Activated CD4-positive, alpha-beta memory T cell treated with anti-CD3 and anti-CD28 coated beads, Interleukin-2, amount 10 ng/mL, durations not matched to agents 7 days and 5 days (primary cell): ENCODE results near the gene CSF1. TPM values are rescaled to one million over a fixed set of nuclear protein-coding genes. Genes with fewer than 3 reads are reported as not detected.

Source experiments
- CTCF ChIA-PET: fragments of 350-600 bp; sonication (Branson Sonifier 250); formaldehyde crosslinking; loops from one replicate; lab custom pipeline; 2021; ENCODE audit warnings: antibody characterized with exemption, inconsistent platforms; lab: Charles Lee
- POLR2A ChIA-PET: fragments of 350-600 bp; sonication (Branson Sonifier 250); formaldehyde crosslinking; loops from one replicate; lab custom pipeline; 2021; ENCODE audit warnings: antibody characterized with exemption; lab: Charles Lee
- DNase-seq: peaks from one replicate; pipeline ENCODE4 v3.0.0-alpha.2; 2020
- H3K27ac Mint-ChIP-seq: one replicate; pipeline ENCODE4 v1.8.0; 2021; ENCODE audit warnings: mild to moderate bottlenecking, mixed read lengths
- H3K27me3 Mint-ChIP-seq: one replicate; pipeline ENCODE4 v1.8.0; 2021; ENCODE audit warnings: mixed read lengths
- H3K36me3 Mint-ChIP-seq: one replicate; pipeline ENCODE4 v1.8.0; 2021; ENCODE audit warnings: low read depth, mixed read lengths
- H3K4me1 Mint-ChIP-seq: one replicate; pipeline ENCODE4 v1.8.0; 2021; ENCODE audit warnings: mixed read lengths
- H3K4me3 Mint-ChIP-seq: one replicate; pipeline ENCODE4 v1.8.0; 2021; ENCODE audit warnings: mild to moderate bottlenecking, mixed read lengths
- H3K9me3 Mint-ChIP-seq: one replicate; pipeline ENCODE4 v1.8.0; 2021; ENCODE audit warnings: mixed read lengths
- total RNA-seq, 2 experiments: library from RNA; stranded (reverse); gene quantifications; one replicate each; pipeline ENCODE4 v1.2.3, GENCODE V29; 2021

The CSF1 gene
- total RNA-seq, 2 experiments from 2014 or later, result 89.4 to 94.2 TPM

DNA sequence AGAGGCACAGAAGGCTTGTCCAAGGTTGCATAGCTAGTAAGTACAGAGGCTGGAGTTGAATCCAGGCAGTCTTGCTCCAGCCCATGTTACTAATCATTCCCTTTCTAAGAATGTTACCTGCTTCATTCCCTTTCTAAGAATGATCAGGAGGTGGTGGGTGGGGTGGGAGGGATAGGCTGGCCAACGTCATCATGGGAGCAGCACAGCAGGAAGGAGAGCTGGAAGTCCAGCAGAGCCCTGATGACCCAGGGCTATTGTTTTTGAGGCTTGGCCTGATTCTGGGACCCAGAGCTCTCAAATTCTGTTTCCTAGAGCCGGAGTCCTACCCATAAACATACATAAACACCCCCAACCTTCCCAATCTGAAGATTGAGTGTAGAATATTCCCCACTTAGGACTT is 11.8 kb upstream of the CSF1 start:
- ChIA-PET CTCF (no interaction called here), POLR2A (no interaction called here)
- peaks cover 17% of the 10 kb centered on the region for H3K4me1 Mint-ChIP-seq
- no peaks in the 10 kb centered on the region for H3K27me3 Mint-ChIP-seq
- H3K4me3 Mint-ChIP-seq, result no peak overlapping the region
- peaks cover 3% of the 10 kb centered on the region for H3K36me3 Mint-ChIP-seq
- no peak for DNase-seq
- H3K27ac Mint-ChIP-seq, result no peak overlapping the region
- no peaks in the 10 kb centered on the region for H3K9me3 Mint-ChIP-seq

DNA sequence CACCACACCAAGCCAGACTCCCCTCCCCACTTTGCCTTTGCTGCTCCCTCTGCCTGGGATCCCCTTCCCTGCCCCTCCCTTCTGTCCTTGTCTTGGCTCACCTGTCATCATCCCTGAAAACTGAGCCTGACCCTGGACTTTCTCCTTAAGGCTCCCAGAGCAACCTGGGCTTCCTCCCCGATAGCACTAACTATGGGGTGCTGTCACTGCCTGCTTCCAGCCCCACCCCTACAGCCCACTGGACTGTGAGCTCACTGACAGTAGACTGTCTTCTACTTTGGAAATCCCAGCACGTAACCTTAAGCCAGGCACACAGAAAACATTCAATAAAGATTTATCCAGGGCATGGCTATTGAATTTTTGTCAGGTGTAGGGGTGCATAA is 9.5 kb upstream of the CSF1 start:
- no peak for DNase-seq
- Mint-ChIP-seq H3K27me3 (no peaks in the 10 kb centered on the region), H3K9me3 (no peaks in the 10 kb centered on the region), H3K36me3 (peaks cover 3% of the 10 kb centered on the region), H3K4me1 (peaks cover 29% of the 10 kb centered on the region), H3K27ac (no peak overlapping the region), H3K4me3 (no peak overlapping the region)
- POLR2A ChIA-PET, result interaction anchor here (1.1 kb wide), 1 partner anchor 11 kb away, joined by 5 read pairs; no protein-coding TSS in a partner anchor
- CTCF ChIA-PET, result no interaction called here

DNA sequence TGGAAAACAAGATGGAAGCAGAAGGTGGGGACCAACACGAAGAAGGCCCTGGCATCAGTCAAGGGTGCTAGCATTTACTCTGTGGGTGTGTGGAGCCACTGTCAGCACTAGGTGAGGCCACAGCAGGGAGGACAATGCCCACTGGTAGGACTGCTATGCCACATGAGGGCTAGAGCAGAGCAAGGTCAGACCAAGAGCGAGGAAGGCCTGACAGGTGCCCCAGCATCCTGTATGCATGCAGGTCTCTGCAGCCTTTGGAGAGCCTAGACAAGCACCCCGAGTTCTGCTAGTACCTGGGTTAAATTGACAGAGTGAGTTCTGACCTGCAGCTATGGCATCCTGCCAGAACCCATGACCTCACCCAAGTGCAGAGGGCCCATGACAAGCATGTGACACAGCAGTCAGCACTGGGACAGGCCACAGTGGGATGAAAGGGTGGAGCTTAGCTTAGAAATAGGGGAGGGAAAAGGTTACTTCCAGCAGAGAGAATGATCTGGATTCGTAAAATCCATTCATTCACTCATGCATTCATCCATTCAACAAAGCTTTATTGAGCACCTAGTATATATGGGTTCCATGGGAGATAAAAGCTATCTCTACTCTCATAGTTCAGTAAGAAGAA is 9.0 kb upstream of the CSF1 start:
- H3K27me3 Mint-ChIP-seq, result no peaks in the 10 kb centered on the region
- no peak overlapping the region for H3K27ac Mint-ChIP-seq
- peaks cover 3% of the 10 kb centered on the region for H3K36me3 Mint-ChIP-seq
- no peaks in the 10 kb centered on the region for H3K9me3 Mint-ChIP-seq
- H3K4me1 Mint-ChIP-seq, result peaks cover 34% of the 10 kb centered on the region
- ChIA-PET CTCF (no interaction called here), POLR2A (interaction anchor here (1.1 to 8.0 kb wide), 2 partner anchors 10 to 99 kb away, joined by 5 to 62 read pairs; no protein-coding TSS in a partner anchor)
- peak; percentile 37 for DNase-seq
- H3K4me3 Mint-ChIP-seq, result no peak overlapping the region

DNA sequence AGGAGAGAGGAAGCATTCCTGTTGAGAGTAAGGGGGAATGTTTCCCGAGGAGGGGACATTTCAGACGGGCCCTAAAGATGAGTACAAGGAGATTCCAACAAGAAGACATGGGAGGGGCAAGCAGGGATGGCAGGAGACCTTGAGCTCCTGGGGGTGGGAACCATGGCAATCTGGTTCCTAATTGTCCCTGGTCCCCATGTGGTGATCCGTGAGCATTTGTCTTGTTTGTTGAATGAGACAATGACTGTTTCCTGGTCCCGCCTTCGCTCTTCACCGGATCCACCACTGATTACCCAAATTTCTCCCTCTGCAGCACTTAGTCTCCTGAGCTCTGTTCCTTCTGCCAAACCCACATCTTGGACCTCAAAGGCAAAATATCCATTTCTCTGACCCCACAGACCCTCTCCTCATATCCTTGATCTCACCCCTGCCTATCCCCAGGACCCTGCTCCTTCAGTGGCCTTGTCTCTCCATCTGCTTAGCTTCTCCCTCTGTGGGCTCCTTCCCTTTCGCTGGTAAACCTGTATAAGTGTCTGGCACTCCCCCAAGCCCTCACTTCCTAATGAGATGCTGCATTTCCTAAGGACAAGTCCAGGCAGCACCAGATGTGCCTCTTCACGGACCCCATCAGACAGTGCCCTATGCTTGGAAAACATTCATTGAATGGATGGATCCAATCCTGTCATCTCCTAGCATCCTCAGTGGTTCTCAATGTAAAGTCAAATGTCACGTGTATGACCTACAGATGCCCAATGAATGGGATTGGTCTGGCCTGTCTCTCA is 8.3 kb upstream of the CSF1 start:
- ChIA-PET CTCF (interaction anchor here (2.0 to 3.3 kb wide), 2 partner anchors 82 to 112 kb away, joined by 13 read pairs; partner anchors contain the start of gene AHCYL1), POLR2A (interaction anchor here (0.7 to 8.0 kb wide), 3 partner anchors 10 to 99 kb away, joined by 3 to 62 read pairs (median 5); no protein-coding TSS in a partner anchor)
- H3K4me3 Mint-ChIP-seq, result no peak overlapping the region
- H3K27ac Mint-ChIP-seq, result no peak overlapping the region
- peaks cover 39% of the 10 kb centered on the region for H3K4me1 Mint-ChIP-seq
- peaks cover 3% of the 10 kb centered on the region for H3K36me3 Mint-ChIP-seq
- H3K27me3 Mint-ChIP-seq, result no peaks in the 10 kb centered on the region
- no peak for DNase-seq
- no peaks in the 10 kb centered on the region for H3K9me3 Mint-ChIP-seq

DNA sequence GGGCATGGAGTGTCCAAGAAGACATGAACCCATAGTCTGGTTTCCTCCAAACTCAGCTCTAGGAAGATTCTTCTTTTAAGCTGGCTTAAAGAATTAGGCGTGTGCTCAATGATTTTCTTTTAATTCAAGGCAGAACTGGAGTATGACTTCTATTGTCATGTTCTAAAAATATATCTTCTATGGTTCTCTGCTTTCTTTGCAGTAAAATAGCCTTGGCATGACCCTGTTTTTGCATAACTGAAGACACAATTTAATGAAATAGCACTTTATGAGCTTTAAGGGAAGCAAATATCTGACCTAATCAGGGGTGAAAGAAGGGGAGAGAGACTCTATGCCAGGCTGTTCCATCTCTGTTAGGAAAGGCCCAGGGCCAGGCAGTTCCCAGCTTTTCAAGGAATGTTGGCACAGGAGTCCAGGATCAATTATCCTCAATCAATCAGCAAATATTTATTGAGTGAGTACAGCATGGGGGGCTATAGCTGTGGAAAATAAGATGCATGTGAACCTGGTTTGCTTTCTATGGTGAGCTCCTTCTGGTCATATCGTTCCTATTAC is 7.2 kb upstream of the CSF1 start:
- Mint-ChIP-seq H3K9me3 (no peaks in the 10 kb centered on the region), H3K27me3 (no peaks in the 10 kb centered on the region), H3K27ac (peak overlapping the region; percentile 5), H3K36me3 (peaks cover 3% of the 10 kb centered on the region), H3K4me3 (no peak overlapping the region), H3K4me1 (peaks cover 48% of the 10 kb centered on the region)
- no peak for DNase-seq
- POLR2A ChIA-PET, result interaction anchor here (0.7 to 8.0 kb wide), 5 partner anchors 8 to 354 kb away, joined by 3 to 62 read pairs (median 3); partner anchors contain the start of genes CSF1 and GNAI3
- CTCF ChIA-PET, result interaction anchor here (2.0 to 3.3 kb wide), 2 partner anchors 81 to 113 kb away, joined by 13 read pairs; partner anchors contain the start of gene AHCYL1

DNA sequence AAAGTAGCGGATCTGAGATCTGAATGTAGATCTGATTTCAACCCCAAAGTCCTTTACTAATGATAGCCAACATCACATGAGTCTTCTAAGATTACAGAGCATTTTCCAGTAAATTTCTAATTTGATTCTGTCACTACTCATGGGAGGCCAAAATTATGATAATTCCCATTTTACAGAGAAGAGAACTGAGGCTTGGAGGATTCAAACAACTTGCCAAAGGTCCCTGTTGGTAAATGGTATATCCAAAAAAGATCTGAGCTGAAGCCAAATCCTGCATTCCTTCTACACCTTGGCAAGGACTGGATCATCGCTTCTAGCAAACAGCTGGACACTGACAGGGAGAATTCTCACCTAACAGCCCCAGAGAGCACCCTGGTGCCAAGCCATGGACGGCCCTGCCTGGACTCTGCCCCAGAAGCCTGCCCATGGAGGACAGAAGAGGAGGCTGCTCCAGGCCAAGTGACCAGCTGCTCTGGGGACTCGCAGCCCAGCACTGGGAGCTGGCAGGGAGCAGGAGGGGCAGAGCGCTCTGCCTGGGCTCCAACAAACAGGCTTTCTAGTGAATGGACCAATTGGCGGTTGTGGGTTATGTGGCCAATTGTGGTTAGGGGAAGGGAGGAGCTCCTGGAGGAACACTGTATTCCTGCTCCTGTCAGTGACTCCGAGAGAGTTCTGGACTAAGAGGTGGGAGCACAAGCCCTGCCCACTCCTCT is 6.4 kb upstream of the CSF1 start:
- H3K4me1 Mint-ChIP-seq, result peaks cover 56% of the 10 kb centered on the region
- POLR2A ChIA-PET, result interaction anchor here (0.9 to 8.0 kb wide), 5 partner anchors 7 to 355 kb away, joined by 3 to 62 read pairs (median 4); partner anchors contain the start of genes CSF1 and GNAI3
- peak overlapping the region; percentile 5 for H3K27ac Mint-ChIP-seq

DNA sequence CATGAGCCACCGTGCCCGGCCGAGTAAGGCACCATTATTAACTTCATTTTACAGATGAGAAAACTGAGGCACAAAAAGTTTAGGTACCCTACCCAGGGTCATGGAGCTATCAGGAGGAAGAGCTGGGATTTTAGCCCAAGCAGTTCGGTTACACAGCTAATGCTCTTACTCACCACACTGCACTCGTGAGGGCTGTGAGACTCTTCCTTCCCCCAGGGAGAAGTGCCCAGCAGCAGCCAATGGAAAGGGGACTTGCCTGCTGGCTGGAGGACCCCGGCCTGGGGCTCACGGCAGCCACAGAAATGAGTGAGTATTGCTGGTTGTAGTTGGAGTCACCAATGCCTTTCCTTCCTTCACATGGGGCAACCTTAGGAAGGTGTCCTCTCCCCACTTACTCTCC is 5.2 kb upstream of the CSF1 start:
- H3K27ac Mint-ChIP-seq, result peak overlapping the region; percentile 95
- CTCF ChIA-PET, result interaction anchor here (3.3 to 4.6 kb wide), 2 partner anchors 79 to 115 kb away, joined by 13 to 27 read pairs; partner anchors contain the start of gene AHCYL1
- H3K36me3 Mint-ChIP-seq, result peaks cover 3% of the 10 kb centered on the region
- H3K4me3 Mint-ChIP-seq, result no peak overlapping the region
- no peaks in the 10 kb centered on the region for H3K27me3 Mint-ChIP-seq
- H3K4me1 Mint-ChIP-seq, result peaks cover 68% of the 10 kb centered on the region
- POLR2A ChIA-PET, result interaction anchor here (1.3 to 8.0 kb wide), 3 partner anchors 9 to 102 kb away, joined by 3 to 62 read pairs (median 15); no protein-coding TSS in a partner anchor
- no peak for DNase-seq
- H3K9me3 Mint-ChIP-seq, result no peaks in the 10 kb centered on the region

More for the DNA sequence above, 6.4 kb upstream of the CSF1 start:
- CTCF ChIA-PET, result interaction anchor here (2.0 to 4.6 kb wide), 3 partner anchors 80 to 113 kb away, joined by 13 to 27 read pairs (median 13); partner anchors contain the start of gene AHCYL1
- no peaks in the 10 kb centered on the region for H3K9me3 Mint-ChIP-seq
- DNase-seq, result no peak
- H3K27me3 Mint-ChIP-seq, result no peaks in the 10 kb centered on the region
- H3K36me3 Mint-ChIP-seq, result peaks cover 3% of the 10 kb centered on the region
- no peak overlapping the region for H3K4me3 Mint-ChIP-seq

DNA sequence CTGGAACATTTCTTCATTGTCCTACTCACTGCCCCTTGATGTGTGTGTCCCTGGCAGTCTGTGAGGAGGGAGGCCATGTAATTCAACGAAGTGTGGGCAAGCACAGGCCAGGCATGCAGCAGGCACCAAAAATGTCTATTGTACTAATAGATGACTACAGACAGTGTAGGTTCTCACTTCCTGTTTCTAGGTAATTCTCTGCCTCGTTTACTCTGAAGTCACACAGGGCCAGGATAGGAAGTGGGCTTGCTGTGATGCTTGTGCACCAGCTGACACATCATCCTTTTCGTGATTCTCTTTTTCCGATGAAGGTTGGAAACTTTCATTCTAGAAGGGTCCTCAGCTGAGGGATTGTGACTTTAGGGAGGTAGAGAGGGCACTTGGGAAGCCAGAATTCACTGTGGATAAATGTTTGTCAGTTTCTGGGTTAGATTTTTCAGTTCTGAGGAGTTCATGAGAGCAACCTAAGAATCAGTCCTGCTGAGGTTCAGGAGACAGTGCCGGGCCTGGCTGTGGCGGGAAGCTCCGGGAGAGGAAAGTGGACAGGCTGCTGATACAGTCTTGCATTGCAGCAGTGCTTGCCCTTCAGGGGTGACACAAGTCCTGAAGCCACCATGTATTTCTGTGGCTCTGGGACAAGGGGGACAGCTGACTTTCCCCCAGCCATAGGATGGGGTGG is 4.3 kb upstream of the CSF1 start:
- POLR2A ChIA-PET, result interaction anchor here (0.9 to 8.0 kb wide), 15 partner anchors 8 to 131 kb away, joined by 3 to 62 read pairs (median 4); partner anchors contain the start of gene AHCYL1
- peaks cover 63% of the 10 kb centered on the region for H3K4me1 Mint-ChIP-seq
- DNase-seq, result peak; percentile 74
- CTCF ChIA-PET, result interaction anchor here (0.9 to 4.6 kb wide), 4 partner anchors 78 to 118 kb away, joined by 3 to 27 read pairs (median 4); partner anchors contain the start of gene AHCYL1
- H3K36me3 Mint-ChIP-seq, result peaks cover 3% of the 10 kb centered on the region
- no peaks in the 10 kb centered on the region for H3K9me3 Mint-ChIP-seq
- H3K4me3 Mint-ChIP-seq, result peak overlapping the region; percentile 65
- no peaks in the 10 kb centered on the region for H3K27me3 Mint-ChIP-seq
- peak overlapping the region; percentile 95 for H3K27ac Mint-ChIP-seq

DNA sequence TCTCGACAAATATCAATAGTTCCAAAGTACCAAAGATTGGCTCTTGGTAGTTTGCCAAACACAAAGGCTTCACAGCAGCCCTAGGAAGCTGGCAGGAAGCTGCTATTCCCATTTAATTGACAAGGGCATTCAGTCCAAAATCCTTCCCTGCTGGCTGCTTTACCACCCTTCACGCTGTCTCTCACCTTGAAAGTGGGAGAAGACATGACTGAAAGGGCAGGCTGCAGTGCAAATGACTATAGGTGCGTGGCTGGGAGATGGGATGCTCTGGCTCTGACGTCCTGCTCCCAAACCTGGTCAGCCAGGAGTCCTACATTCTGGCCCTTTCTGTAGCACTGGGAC is 3.8 kb upstream of the CSF1 start:
- ChIA-PET POLR2A (interaction anchor here (0.9 to 8.0 kb wide), 14 partner anchors 9 to 132 kb away, joined by 3 to 62 read pairs (median 4); partner anchors contain the start of gene AHCYL1), CTCF (interaction anchor here (0.9 to 4.6 kb wide), 4 partner anchors 77 to 119 kb away, joined by 3 to 27 read pairs (median 4); partner anchors contain the start of gene AHCYL1)
- DNase-seq, result no peak
- Mint-ChIP-seq H3K27ac (peak overlapping the region; percentile 95), H3K27me3 (no peaks in the 10 kb centered on the region), H3K4me1 (peaks cover 61% of the 10 kb centered on the region), H3K36me3 (peaks cover 6% of the 10 kb centered on the region), H3K9me3 (no peaks in the 10 kb centered on the region), H3K4me3 (no peak overlapping the region)

DNA sequence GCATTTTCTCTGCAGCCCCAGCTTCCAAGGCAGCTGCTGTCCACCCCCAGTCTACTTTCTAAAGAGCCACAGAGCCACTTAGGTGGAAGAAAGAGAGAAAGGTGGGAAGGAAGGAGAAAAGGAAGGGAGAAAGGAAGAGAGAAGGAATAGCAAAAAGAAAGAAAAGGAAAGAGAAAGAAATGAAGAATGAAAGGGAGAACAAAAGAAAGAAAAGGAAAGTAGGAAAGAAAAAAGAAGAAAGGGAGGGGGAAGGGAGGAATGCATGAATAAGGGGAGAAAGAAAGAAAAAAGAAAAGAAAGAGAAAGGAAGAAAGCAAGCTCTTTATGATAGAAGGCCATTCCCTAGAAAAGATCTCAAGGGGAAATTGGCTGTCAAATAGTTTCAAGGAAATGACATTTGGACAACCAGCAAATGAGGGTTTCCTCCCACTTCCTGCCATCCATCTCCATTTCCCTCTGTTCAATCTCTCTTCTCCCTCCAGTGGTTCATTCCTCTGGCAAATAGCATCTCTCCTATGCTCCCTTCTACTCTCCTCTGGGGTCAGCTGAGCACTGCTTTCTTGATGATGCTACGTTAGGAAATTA is 3.4 kb upstream of the CSF1 start:
- no peak overlapping the region for H3K4me3 Mint-ChIP-seq
- H3K9me3 Mint-ChIP-seq, result no peaks in the 10 kb centered on the region
- H3K27me3 Mint-ChIP-seq, result no peaks in the 10 kb centered on the region

DNA sequence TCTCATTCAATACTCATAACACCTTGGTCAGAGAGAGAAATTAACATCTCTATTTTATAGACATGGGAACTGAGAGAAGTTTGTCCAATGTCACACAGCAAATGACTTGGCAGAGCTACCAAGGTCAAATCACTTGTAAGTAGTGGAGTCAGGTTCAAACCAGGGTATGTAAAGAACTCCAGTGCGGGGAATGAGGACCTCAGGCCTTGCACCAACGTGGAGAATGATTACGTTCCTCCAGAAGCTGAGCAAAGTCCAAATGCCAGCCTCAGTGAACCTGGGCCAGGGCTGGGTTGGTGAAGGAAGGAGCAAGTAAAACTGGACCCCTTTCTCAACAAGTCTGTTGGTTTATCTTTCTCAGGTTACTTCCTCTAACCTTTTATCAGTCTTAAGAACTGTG is 1.8 kb upstream of the CSF1 start:
- DNase-seq, result no peak
- Mint-ChIP-seq H3K4me1 (peaks cover 77% of the 10 kb centered on the region), H3K36me3 (peaks cover 22% of the 10 kb centered on the region), H3K9me3 (no peaks in the 10 kb centered on the region), H3K27me3 (no peaks in the 10 kb centered on the region), H3K4me3 (no peak overlapping the region), H3K27ac (peak overlapping the region; percentile 93)
- CTCF ChIA-PET, result interaction anchor here (1.2 to 4.6 kb wide), 2 partner anchors 75 to 118 kb away, joined by 4 to 27 read pairs; partner anchors contain the start of gene AHCYL1
- POLR2A ChIA-PET, result interaction anchor here (0.6 to 8.0 kb wide), 7 partner anchors 12 to 288 kb away, joined by 3 to 62 read pairs (median 5); no protein-coding TSS in a partner anchor

More for the DNA sequence above, 3.4 kb upstream of the CSF1 start:
- ChIA-PET CTCF (interaction anchor here (1.1 to 4.6 kb wide), 4 partner anchors 77 to 119 kb away, joined by 3 to 27 read pairs (median 4); partner anchors contain the start of gene AHCYL1), POLR2A (interaction anchor here (1.0 to 8.0 kb wide), 11 partner anchors 9 to 359 kb away, joined by 3 to 62 read pairs (median 4); partner anchors contain the start of genes AHCYL1 and GNAI3)
- peaks cover 10% of the 10 kb centered on the region for H3K36me3 Mint-ChIP-seq
- H3K27ac Mint-ChIP-seq, result peak overlapping the region; percentile 95
- H3K4me1 Mint-ChIP-seq, result peaks cover 63% of the 10 kb centered on the region
- no peak for DNase-seq
